WTC11 (cell line): ENCODE measurements around the gene SLC34A1. TPM values are rescaled to one million over a fixed set of nuclear protein-coding genes. Genes with fewer than 3 reads are reported as not detected.

Experiments
- ATAC-seq: fragments of 200-7000 bp; cut with Tn5 transposase; 2 replicates; pipeline ENCODE4 v1.10.0; 2021; ENCODE audit warnings: mild to moderate bottlenecking, moderate library complexity
- CTCF ChIA-PET: fragments of 300-600 bp; sonication (Branson Sonifier 250); formaldehyde crosslinking; loops from one replicate; lab custom pipeline; 2021; ENCODE audit warnings: antibody characterized with exemption; lab: Charles Lee
- POLR2A ChIA-PET: fragments of 350-600 bp; sonication (Branson Sonifier 250); formaldehyde crosslinking; loops from one replicate; lab custom pipeline; 2021; ENCODE audit warnings: antibody characterized with exemption; lab: Charles Lee
- DNase-seq: peaks from one replicate; pipeline ENCODE4 v3.0.0; 2021; ENCODE audit warnings: low spot score
- H3K27ac Mint-ChIP-seq: 2 replicates; pipeline ENCODE4 v1.8.0; 2021; ENCODE audit warnings: mixed read lengths
- H3K27me3 Mint-ChIP-seq: 2 replicates; pipeline ENCODE4 v1.8.0; 2021; ENCODE audit warnings: low read depth, mild to moderate bottlenecking, moderate library complexity, mixed read lengths
- H3K36me3 Mint-ChIP-seq: 2 replicates; pipeline ENCODE4 v1.8.0; 2021; ENCODE audit warnings: mixed read lengths
- H3K4me1 Mint-ChIP-seq: 2 replicates; pipeline ENCODE4 v1.8.0; 2022; ENCODE audit warnings: mixed read lengths
- H3K4me3 Mint-ChIP-seq: 2 replicates; pipeline ENCODE4 v1.8.0; 2021; ENCODE audit warnings: mild to moderate bottlenecking, moderate library complexity, mixed read lengths
- H3K9me3 Mint-ChIP-seq: 2 replicates; pipeline ENCODE4 v1.8.0; 2021; ENCODE audit warnings: mixed read lengths
- FOXK1 ChIP-seq: sonication (generic); formaldehyde crosslinking; IDR thresholded peaks from 2 replicates; pipeline ENCODE4 v1.8.0; 2022; ENCODE audit warnings: mild to moderate bottlenecking, moderate library complexity, missing genetic modification reagents
- GRHL2 ChIP-seq: fragments of 250-450 bp; sonication (Bioruptor Pico); IDR thresholded peaks from 2 replicates; pipeline ENCODE4 v1.8.0; 2022; ENCODE audit warnings: mild to moderate bottlenecking, moderate library complexity; ENCODE audit not compliant: insufficient replicate concordance, severe bottlenecking
- JAZF1 ChIP-seq: fragments of 250-450 bp; sonication (Bioruptor Pico); IDR thresholded peaks from 2 replicates; pipeline ENCODE4 v1.9.0; 2021; ENCODE audit warnings: moderate library complexity, mild to moderate bottlenecking, inconsistent platforms
- MYBL2 ChIP-seq: sonication (generic); formaldehyde crosslinking; IDR thresholded peaks from 2 replicates; pipeline ENCODE4 v1.8.1; 2023; ENCODE audit warnings: mild to moderate bottlenecking, moderate library complexity, missing genetic modification reagents
- NR3C1 ChIP-seq: sonication (generic); formaldehyde crosslinking; conservative IDR thresholded peaks from 2 replicates; pipeline ENCODE4 v1.8.1; 2023; ENCODE audit warnings: low read depth, mild to moderate bottlenecking, missing genetic modification reagents
- RORB ChIP-seq: fragments of 250-450 bp; sonication (Bioruptor Pico); IDR thresholded peaks from 2 replicates; pipeline ENCODE4 v1.9.0; 2021; ENCODE audit warnings: mild to moderate bottlenecking
- SMAD3 ChIP-seq: sonication (generic); formaldehyde crosslinking; IDR thresholded peaks from 2 replicates; pipeline ENCODE4 v1.8.0; 2022; ENCODE audit warnings: missing genetic modification reagents, mild to moderate bottlenecking, borderline replicate concordance
- TCF7 ChIP-seq: sonication (generic); formaldehyde crosslinking; IDR thresholded peaks from 2 replicates; pipeline ENCODE4 v1.8.0; 2022; ENCODE audit warnings: mild to moderate bottlenecking, low read depth, missing genetic modification reagents, moderate library complexity
- ZBTB21 ChIP-seq: sonication (generic); formaldehyde crosslinking; IDR thresholded peaks from 2 replicates; pipeline ENCODE4 v1.8.1; 2023; ENCODE audit warnings: mild to moderate bottlenecking, missing genetic modification reagents, borderline replicate concordance
- ZNF219 ChIP-seq: sonication (generic); formaldehyde crosslinking; IDR thresholded peaks from 2 replicates; pipeline ENCODE4 v1.8.0; 2023; ENCODE audit warnings: missing genetic modification reagents, mild to moderate bottlenecking, borderline replicate concordance
- ZNF232 ChIP-seq: sonication (generic); formaldehyde crosslinking; IDR thresholded peaks from 2 replicates; pipeline ENCODE4 v1.8.0; 2022; ENCODE audit warnings: mild to moderate bottlenecking, missing genetic modification reagents
- ZNF423 ChIP-seq: fragments of 250-450 bp; sonication (Bioruptor Pico); IDR thresholded peaks from 2 replicates; pipeline ENCODE4 v2.1.2; 2022; ENCODE audit warnings: mild to moderate bottlenecking, moderate library complexity
- ZNF671 ChIP-seq: fragments of 250-450 bp; sonication (Bioruptor Pico); IDR thresholded peaks from 2 replicates; pipeline ENCODE4 v1.8.0; 2021; ENCODE audit warnings: mild to moderate bottlenecking
- total RNA-seq: library from RNA; stranded (reverse); gene quantifications from 3 replicates; pipeline ENCODE4 v1.2.3, GENCODE V29; 2021
- TF ChIP-seq, protein P1 (sequence below): sonication (generic); formaldehyde crosslinking; IDR thresholded peaks from 2 replicates; pipeline ENCODE4 v1.8.1; 2023; ENCODE audit warnings: mild to moderate bottlenecking, missing genetic modification reagents
- TF ChIP-seq, protein P2 (sequence below): sonication (generic); formaldehyde crosslinking; IDR thresholded peaks from 2 replicates; pipeline ENCODE4 v1.8.0; 2022; ENCODE audit warnings: missing genetic modification reagents
- TF ChIP-seq, protein P3 (sequence below): sonication (generic); formaldehyde crosslinking; IDR thresholded peaks from 2 replicates; pipeline ENCODE4 v1.8.1; 2022; ENCODE audit warnings: mild to moderate bottlenecking, moderate library complexity, missing genetic modification reagents
- TF ChIP-seq, protein P4 (sequence below): sonication (generic); formaldehyde crosslinking; IDR thresholded peaks from 2 replicates; pipeline ENCODE4 v1.8.0; 2022; ENCODE audit warnings: mild to moderate bottlenecking, missing genetic modification reagents
- TF ChIP-seq, protein P5 (sequence below): sonication (generic); formaldehyde crosslinking; IDR thresholded peaks from 2 replicates; pipeline ENCODE4 v1.8.1; 2023; ENCODE audit warnings: mild to moderate bottlenecking, moderate library complexity, missing genetic modification reagents

The SLC34A1 gene
- total RNA-seq, 1 experiment from 2014 or later, result not detected

DNA sequence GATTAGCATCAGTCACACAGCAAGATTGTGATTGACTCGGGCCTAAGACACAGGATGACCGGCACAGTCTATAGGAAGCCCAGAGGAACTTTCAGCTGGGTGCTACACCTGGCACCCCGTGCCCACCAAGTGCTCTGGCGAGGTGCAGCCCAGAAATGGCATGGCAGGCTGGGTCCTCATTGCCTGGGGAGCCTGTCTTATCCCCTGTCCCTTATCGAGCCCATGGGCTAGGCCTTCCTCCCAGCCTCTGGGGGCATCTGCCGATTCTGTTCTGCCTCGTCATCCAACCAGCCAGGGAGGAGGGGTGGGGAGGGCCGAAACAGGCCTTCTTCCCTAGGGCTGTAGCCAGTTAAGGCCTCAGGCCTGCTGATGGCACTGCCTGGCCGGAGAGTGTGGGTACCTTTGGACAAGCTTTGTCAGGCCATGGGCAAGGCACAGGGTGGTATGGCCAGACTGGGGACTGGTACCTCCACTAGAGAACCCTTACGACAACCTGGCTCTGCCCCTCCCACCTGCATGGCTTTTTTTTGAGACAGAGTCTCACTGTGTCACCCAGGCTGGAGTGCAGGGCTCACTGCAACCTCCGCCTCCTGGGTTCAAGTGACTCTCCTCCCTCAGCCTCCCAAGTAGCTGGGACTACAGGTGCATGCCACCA is 43.8 kb downstream of the SLC34A1 start (continued):
- TF ChIP-seq SMAD3 (CRISPR knock-in tag) (no peak), TCF7 (CRISPR knock-in tag) (no peak), ZBTB21 (CRISPR knock-in tag) (no peak)
- TF ChIP-seq, protein P1, sequence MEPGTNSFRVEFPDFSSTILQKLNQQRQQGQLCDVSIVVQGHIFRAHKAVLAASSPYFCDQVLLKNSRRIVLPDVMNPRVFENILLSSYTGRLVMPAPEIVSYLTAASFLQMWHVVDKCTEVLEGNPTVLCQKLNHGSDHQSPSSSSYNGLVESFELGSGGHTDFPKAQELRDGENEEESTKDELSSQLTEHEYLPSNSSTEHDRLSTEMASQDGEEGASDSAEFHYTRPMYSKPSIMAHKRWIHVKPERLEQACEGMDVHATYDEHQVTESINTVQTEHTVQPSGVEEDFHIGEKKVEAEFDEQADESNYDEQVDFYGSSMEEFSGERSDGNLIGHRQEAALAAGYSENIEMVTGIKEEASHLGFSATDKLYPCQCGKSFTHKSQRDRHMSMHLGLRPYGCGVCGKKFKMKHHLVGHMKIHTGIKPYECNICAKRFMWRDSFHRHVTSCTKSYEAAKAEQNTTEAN, result no peak
- TF ChIP-seq, protein P2, sequence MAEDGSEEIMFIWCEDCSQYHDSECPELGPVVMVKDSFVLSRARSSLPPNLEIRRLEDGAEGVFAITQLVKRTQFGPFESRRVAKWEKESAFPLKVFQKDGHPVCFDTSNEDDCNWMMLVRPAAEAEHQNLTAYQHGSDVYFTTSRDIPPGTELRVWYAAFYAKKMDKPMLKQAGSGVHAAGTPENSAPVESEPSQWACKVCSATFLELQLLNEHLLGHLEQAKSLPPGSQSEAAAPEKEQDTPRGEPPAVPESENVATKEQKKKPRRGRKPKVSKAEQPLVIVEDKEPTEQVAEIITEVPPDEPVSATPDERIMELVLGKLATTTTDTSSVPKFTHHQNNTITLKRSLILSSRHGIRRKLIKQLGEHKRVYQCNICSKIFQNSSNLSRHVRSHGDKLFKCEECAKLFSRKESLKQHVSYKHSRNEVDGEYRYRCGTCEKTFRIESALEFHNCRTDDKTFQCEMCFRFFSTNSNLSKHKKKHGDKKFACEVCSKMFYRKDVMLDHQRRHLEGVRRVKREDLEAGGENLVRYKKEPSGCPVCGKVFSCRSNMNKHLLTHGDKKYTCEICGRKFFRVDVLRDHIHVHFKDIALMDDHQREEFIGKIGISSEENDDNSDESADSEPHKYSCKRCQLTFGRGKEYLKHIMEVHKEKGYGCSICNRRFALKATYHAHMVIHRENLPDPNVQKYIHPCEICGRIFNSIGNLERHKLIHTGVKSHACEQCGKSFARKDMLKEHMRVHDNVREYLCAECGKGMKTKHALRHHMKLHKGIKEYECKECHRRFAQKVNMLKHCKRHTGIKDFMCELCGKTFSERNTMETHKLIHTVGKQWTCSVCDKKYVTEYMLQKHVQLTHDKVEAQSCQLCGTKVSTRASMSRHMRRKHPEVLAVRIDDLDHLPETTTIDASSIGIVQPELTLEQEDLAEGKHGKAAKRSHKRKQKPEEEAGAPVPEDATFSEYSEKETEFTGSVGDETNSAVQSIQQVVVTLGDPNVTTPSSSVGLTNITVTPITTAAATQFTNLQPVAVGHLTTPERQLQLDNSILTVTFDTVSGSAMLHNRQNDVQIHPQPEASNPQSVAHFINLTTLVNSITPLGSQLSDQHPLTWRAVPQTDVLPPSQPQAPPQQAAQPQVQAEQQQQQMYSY, result no peak
- TF ChIP-seq, all 79 proteins: peak for 0

DNA sequence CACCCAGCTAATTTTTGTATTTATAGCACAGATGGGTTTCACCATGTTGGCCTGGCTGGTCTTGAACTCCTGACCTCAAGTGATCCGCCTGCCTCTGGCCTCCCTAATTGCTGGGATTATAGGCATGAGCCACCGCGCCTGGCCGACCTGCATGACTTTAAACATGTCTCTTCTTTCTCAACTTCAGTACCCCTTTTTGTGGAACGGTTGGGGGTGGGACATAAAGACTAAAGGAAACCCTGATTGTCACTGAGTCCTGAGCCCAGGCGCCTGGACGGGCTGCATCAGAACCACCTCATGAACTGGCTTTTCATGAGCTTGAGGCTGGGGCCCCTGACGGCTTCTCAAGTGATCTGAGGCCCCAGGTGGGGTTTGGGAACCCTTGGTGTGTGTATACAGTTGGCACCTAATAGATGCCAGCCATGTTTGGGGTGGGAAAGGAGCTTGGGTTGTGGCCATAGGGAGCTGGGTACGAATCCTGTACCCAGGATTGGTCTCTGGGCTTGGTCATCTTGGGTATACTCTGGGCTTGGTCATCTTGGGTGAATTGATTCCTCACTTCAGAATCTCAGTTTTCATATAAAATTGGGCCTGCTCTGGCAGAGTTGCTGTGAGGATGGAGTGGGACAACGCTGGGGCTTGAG is 44.5 kb downstream of the SLC34A1 start:
- ATAC-seq, result no peak
- peaks cover 3% of the 10 kb centered on the region for H3K36me3 Mint-ChIP-seq
- ChIA-PET CTCF (interaction anchor here (0.8 to 9.4 kb wide), 7 partner anchors 17 to 119 kb away, joined by 3 to 95 read pairs (median 8); partner anchors contain the start of gene PFN3), POLR2A (interaction anchor here (0.6 to 1.7 kb wide), 3 partner anchors 19 to 27 kb away, joined by 3 to 5 read pairs (median 3); no protein-coding TSS in a partner anchor)
- no peak for DNase-seq
- H3K4me1 Mint-ChIP-seq, result peaks cover 18% of the 10 kb centered on the region
- H3K9me3 Mint-ChIP-seq, result no peaks in the 10 kb centered on the region
- TF ChIP-seq ZNF232 (CRISPR knock-in tag), result no peak
- TF ChIP-seq ZNF671, result no peak
- TF ChIP-seq FOXK1 (CRISPR knock-in tag), result no peak
- TF ChIP-seq, protein P3, sequence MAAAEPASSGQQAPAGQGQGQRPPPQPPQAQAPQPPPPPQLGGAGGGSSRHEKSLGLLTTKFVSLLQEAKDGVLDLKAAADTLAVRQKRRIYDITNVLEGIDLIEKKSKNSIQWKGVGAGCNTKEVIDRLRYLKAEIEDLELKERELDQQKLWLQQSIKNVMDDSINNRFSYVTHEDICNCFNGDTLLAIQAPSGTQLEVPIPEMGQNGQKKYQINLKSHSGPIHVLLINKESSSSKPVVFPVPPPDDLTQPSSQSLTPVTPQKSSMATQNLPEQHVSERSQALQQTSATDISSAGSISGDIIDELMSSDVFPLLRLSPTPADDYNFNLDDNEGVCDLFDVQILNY (CRISPR knock-in tag), result no peak
- TF ChIP-seq, protein P4, sequence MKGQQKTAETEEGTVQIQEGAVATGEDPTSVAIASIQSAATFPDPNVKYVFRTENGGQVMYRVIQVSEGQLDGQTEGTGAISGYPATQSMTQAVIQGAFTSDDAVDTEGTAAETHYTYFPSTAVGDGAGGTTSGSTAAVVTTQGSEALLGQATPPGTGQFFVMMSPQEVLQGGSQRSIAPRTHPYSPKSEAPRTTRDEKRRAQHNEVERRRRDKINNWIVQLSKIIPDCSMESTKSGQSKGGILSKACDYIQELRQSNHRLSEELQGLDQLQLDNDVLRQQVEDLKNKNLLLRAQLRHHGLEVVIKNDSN (CRISPR knock-in tag), result no peak
- no peak for TF ChIP-seq ZNF423 (CRISPR knock-in tag)
- no peak for TF ChIP-seq RORB (CRISPR knock-in tag)
- TF ChIP-seq MYBL2 (CRISPR knock-in tag), result no peak
- TF ChIP-seq JAZF1 (CRISPR knock-in tag), result no peak
- no peak for TF ChIP-seq NR3C1
- TF ChIP-seq, protein P5, sequence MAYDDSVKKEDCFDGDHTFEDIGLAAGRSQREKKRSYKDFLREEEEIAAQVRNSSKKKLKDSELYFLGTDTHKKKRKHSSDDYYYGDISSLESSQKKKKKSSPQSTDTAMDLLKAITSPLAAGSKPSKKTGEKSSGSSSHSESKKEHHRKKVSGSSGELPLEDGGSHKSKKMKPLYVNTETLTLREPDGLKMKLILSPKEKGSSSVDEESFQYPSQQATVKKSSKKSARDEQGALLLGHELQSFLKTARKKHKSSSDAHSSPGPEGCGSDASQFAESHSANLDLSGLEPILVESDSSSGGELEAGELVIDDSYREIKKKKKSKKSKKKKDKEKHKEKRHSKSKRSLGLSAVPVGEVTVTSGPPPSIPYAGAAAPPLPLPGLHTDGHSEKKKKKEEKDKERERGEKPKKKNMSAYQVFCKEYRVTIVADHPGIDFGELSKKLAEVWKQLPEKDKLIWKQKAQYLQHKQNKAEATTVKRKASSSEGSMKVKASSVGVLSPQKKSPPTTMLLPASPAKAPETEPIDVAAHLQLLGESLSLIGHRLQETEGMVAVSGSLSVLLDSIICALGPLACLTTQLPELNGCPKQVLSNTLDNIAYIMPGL (CRISPR knock-in tag), result no peak
- TF ChIP-seq GRHL2 (CRISPR knock-in tag), result no peak
- TF ChIP-seq ZNF219 (CRISPR knock-in tag), result no peak
- H3K4me3 Mint-ChIP-seq, result no peak overlapping the region
- H3K27ac Mint-ChIP-seq, result no peak overlapping the region
- H3K27me3 Mint-ChIP-seq, result peaks cover 5% of the 10 kb centered on the region
